ENCODE measurements around the gene CCDC70.

CCDC70 gene

DNA sequence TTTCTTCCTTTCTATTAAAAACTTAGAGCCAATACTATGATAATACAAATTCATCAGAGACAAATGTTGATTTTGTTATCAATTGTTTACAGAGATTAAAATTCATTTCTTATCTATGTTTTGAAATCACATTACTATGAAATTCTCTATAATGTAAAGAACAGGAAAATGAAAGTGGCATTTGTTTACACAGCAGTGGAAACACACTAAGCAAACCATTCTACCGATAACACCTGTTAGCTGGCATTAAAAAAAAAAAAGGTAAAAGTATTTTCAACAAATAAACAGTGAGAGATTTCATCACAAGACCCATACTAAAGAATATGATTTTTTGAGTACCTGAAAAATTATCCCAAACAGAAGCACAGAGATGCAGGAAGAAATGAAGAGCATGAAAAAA lies 4.8 kb upstream of the CCDC70 start:
- no peak for TF ChIP-seq CTCF (IDR thresholded peaks at IDR 0.05; ENCODE audit: low read depth, low read length, missing control alignments)
- no peak for DNase-seq (ENCODE audit: low read depth)
- no peak overlapping the region for H3K4me3 ChIP-seq (ENCODE audit: low read depth, low read length)

GRCh38 chr13:51858433-51859247 lies 3.1 kb upstream of the CCDC70 start:
- no peak overlapping the region for H3K4me3 ChIP-seq (ENCODE audit: low read depth, low read length)
- no peak for TF ChIP-seq CTCF (IDR thresholded peaks at IDR 0.05; ENCODE audit: low read depth, low read length, missing control alignments)
- DNase-seq (ENCODE audit: low read depth): no peak

DNA sequence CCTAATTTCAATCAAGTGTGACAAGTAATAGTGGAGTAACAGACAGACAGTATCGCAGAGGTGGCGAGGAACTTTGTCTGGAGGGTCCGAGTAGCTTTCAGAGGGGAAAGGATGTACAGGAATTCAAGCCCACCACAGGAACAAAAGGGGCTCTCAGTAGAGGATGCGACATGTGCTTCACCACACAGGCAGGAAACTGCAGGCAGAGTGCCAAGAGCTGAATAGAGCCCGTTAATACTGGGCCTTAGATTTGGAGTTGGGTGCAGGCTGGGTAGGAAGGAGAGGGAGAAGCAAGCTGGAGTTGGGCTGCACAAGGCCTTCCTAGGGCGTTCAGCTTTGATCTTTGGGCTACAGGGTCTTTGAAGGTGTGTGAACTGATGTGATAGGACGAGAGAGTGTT lies 1.2 kb downstream of the CCDC70 start:
- no peak for TF ChIP-seq CTCF (IDR thresholded peaks at IDR 0.05; ENCODE audit: low read depth, low read length, missing control alignments)

DNA sequence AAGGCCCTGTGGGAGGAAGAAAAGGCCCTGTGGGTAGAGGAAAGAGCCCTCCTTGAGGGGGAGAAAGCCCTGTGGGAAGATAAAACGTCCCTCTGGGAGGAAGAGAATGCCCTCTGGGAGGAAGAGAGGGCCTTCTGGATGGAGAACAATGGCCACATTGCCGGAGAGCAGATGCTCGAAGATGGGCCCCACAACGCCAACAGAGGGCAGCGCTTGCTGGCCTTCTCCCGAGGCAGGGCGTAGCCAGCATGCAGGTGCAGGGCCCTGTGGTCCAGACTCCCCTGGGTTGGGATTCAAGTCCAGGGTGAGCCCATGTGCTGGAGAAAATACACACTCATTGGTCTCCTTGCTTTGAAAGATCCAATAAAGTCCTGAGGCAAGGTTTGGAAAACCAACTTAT lies 4.1 kb downstream of the CCDC70 start:
- no peak overlapping the region for H3K4me3 ChIP-seq (ENCODE audit: low read depth, low read length)
- TF ChIP-seq CTCF (IDR thresholded peaks at IDR 0.05; ENCODE audit: low read depth, low read length, missing control alignments): no peak
- DNase-seq (ENCODE audit: low read depth): no peak

More for the DNA sequence above, 1.2 kb downstream of the CCDC70 start:
- no peak overlapping the region for H3K4me3 ChIP-seq (ENCODE audit: low read depth, low read length)
- no peak for DNase-seq (ENCODE audit: low read depth)

DNA sequence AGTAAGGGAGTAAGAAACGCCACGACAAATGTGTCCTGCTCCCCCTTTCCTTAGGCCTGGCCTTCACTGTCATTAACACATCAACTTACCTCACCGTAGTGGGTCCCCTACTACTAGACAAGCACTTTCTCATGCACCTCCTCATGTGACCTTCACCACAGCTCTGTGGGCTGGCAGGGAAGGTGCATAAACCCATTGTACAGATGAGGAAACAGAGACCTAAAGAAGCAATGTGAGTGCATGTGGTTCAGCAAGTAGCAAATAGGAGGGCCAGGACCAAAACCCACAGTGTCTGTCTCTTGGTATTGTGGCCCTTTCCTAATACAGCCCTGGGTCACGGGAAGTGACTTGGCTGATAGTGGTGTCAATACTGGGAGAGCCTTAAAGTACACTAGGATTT lies 5.3 kb downstream of the CCDC70 start:
- no peak for DNase-seq (ENCODE audit: low read depth)
- H3K4me3 ChIP-seq (ENCODE audit: low read depth, low read length): no peak overlapping the region
- TF ChIP-seq CTCF (IDR thresholded peaks at IDR 0.05; ENCODE audit: low read depth, low read length, missing control alignments): no peak

DNA sequence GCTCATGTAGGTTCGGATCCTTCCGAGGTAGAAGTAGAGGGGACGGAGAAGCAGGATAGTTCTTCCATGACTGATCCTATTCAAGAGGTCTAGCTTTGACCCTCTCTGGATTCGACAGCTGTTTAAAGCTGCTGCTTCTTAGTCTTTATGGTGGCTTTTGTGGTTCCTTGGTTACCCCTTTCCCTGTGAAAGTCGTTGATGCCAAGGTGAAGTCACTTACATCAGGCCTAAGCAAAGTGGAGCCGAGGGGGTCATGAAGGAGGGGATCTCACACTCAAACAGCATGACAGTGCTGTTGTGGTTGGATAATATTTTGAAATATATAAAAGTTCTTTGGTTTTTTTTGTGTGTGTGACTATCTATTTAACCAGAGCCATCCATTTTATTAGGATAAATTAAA lies 8.1 kb downstream of the CCDC70 start:
- no peak for TF ChIP-seq CTCF (IDR thresholded peaks at IDR 0.05; ENCODE audit: low read depth, low read length, missing control alignments)
- no peak for DNase-seq (ENCODE audit: low read depth)

DNA sequence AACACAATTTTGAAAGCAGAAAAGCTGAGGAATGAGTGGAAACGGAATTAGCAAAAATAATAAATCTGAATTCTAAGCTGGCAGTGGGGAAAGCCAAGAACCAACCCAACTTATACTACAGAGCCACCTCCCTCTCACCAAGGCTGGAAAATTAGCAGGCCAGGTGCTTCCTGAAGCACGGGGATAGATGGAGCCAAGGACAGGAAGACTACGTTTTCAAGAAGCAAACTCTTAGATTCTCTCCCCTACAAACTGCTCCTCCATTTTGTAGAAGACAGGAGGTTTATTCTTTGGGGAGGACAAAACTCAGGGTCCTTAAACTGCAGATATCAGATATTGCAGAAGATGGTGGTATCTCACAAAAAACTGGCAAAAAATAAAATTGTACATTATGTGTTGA lies 8.8 kb downstream of the CCDC70 start:
- TF ChIP-seq CTCF (IDR thresholded peaks at IDR 0.05; ENCODE audit: low read depth, low read length, missing control alignments): no peak
- H3K4me3 ChIP-seq (ENCODE audit: low read depth, low read length): no peak overlapping the region
- no peak for DNase-seq (ENCODE audit: low read depth)

More for the DNA sequence above, 8.1 kb downstream of the CCDC70 start:
- H3K4me3 ChIP-seq (ENCODE audit: low read depth, low read length): no peak overlapping the region

All from GM12864 (cell line).